H1 (cell line): ENCODE data around the gene ZSCAN1. TPM values are rescaled to one million over a fixed set of nuclear protein-coding genes. Genes with fewer than 3 reads are reported as not detected.

ENCODE experiments used
- polyA plus RNA-seq, 7 experiments: library from polyadenylated mRNA; depleted of rRNA in 3 of 7; stranded (reverse) in 5 of 7; unstranded in 2 of 7; fragments of >200 nt in 5 of 7; fragments of 200-250 nt in 2 of 7; gene quantifications; 1 replicate in 5 of 7; 2 replicates in 1 of 7; 4 replicates in 1 of 7; pipeline versions ENCODE4 v1.2.1 to v1.2.3, GENCODE V29; 2011 to 2013; ENCODE audit warnings: missing spikeins in 2 of 7, mixed read lengths in 2 of 7
- total RNA-seq: library from RNA; stranded (reverse); fragmentation: NEBNext Ultra II Directional; extraction: Animal tissue kit (Norgen Biotek cat#: 25700); gene quantifications from 2 replicates; pipeline ENCODE4 v1.2.1, GENCODE V29; 2021

ZSCAN1 gene
- total and polyA plus RNA-seq, 2 of the 8 experiments (the other 6 are each of a cell fraction or from before 2014, with no cell fraction given) = 1.2 to 4.3 TPM

Other genes with a start within 250 kb of the ZSCAN1 start
- gene ZNF552, start 219.1 kb upstream of the ZSCAN1 start, total RNA-seq = 10.6 and 11.6 TPM in 2 replicates
- gene ZNF552, start 219.1 kb upstream of the ZSCAN1 start, polyA plus RNA-seq (2011; rRNA removed) = 5.9 and 8.8 TPM in 2 replicates
- gene ZNF587B, start 203.7 kb upstream of the ZSCAN1 start, total RNA-seq = 53.7 and 60.1 TPM in 2 replicates
- gene ZNF587B, start 203.7 kb upstream of the ZSCAN1 start, polyA plus RNA-seq (2011; rRNA removed) = 11.3 and 13.8 TPM in 2 replicates
- 41.5 and 42.1 TPM in 2 replicates for gene ZNF587, start 184.2 kb upstream of the ZSCAN1 start, total RNA-seq
- 17.4 and 18.1 TPM in 2 replicates for gene ZNF587, start 184.2 kb upstream of the ZSCAN1 start, polyA plus RNA-seq (2011; rRNA removed)
- 90.7 and 90.9 TPM in 2 replicates for gene ZNF814, start 145.0 kb upstream of the ZSCAN1 start, total RNA-seq
- 99.6 and 110 TPM in 2 replicates for gene ZNF814, start 145.0 kb upstream of the ZSCAN1 start, polyA plus RNA-seq (2011; rRNA removed)
- 19.2 and 19.7 TPM in 2 replicates for gene ZNF417, start 117.4 kb upstream of the ZSCAN1 start, total RNA-seq
- gene ZNF417, start 117.4 kb upstream of the ZSCAN1 start, polyA plus RNA-seq (2011; rRNA removed) = 4.4 and 5.4 TPM in 2 replicates
- gene ZNF418, start 98.6 kb upstream of the ZSCAN1 start, total RNA-seq = 18.5 and 18.8 TPM in 2 replicates
- gene ZNF418, start 98.6 kb upstream of the ZSCAN1 start, polyA plus RNA-seq (2011; rRNA removed) = 8.1 and 10.5 TPM in 2 replicates
- gene ZNF256, start 86.3 kb upstream of the ZSCAN1 start, total RNA-seq = 13.5 and 14.2 TPM in 2 replicates
- 5.7 and 6.1 TPM in 2 replicates for gene ZNF256, start 86.3 kb upstream of the ZSCAN1 start, polyA plus RNA-seq (2011; rRNA removed)
- 0.98 and 0.99 TPM in 2 replicates for gene C19orf18, start 59.5 kb upstream of the ZSCAN1 start, total RNA-seq
- 0.08 and 0.12 TPM in 2 replicates for gene C19orf18, start 59.5 kb upstream of the ZSCAN1 start, polyA plus RNA-seq (2011; rRNA removed)
- 17.5 and 19.3 TPM in 2 replicates for gene ZNF606, start 31.2 kb upstream of the ZSCAN1 start, total RNA-seq
- gene ZNF606, start 31.2 kb upstream of the ZSCAN1 start, polyA plus RNA-seq (2011; rRNA removed) = 5.2 and 10.2 TPM in 2 replicates
- gene ZNF135, start 25.3 kb downstream of the ZSCAN1 start, total RNA-seq = 5.2 and 5.3 TPM in 2 replicates
- gene ZNF135, start 25.3 kb downstream of the ZSCAN1 start, polyA plus RNA-seq (2011; rRNA removed) = 6.9 and 7.9 TPM in 2 replicates
- 37.0 and 37.6 TPM in 2 replicates for gene ZSCAN18, start 64.2 kb downstream of the ZSCAN1 start, total RNA-seq
- gene ZSCAN18, start 64.2 kb downstream of the ZSCAN1 start, polyA plus RNA-seq (2011; rRNA removed) = 41.4 and 64.7 TPM in 2 replicates
- gene ZNF329, start 116.8 kb downstream of the ZSCAN1 start, total RNA-seq = 11.2 and 12.0 TPM in 2 replicates
- 5.0 and 5.8 TPM in 2 replicates for gene ZNF329, start 116.8 kb downstream of the ZSCAN1 start, polyA plus RNA-seq (2011; rRNA removed)
- 25.1 and 27.7 TPM in 2 replicates for gene ZNF274, start 149.0 kb downstream of the ZSCAN1 start, total RNA-seq
- gene ZNF274, start 149.0 kb downstream of the ZSCAN1 start, polyA plus RNA-seq (2011; rRNA removed) = 13.3 and 14.2 TPM in 2 replicates
- gene ZNF544, start 194.9 kb downstream of the ZSCAN1 start, total RNA-seq = 54.5 and 60.8 TPM in 2 replicates
- gene ZNF544, start 194.9 kb downstream of the ZSCAN1 start, polyA plus RNA-seq (2011; rRNA removed) = 47.9 and 48.8 TPM in 2 replicates
- gene ZNF8, start 244.9 kb downstream of the ZSCAN1 start, total RNA-seq = 20.5 and 21.5 TPM in 2 replicates
- gene ZNF8, start 244.9 kb downstream of the ZSCAN1 start, polyA plus RNA-seq (2011; rRNA removed) = 9.2 and 9.8 TPM in 2 replicates